Epithelial cell of esophagus (primary cell): Measurements from ENCODE around the gene LRPAP1.

Experiments
- DNase-seq: peaks from one replicate; pipeline ENCODE4 v3.0.0; 2010; ENCODE audit warnings: low read depth
- H3K4me3 ChIP-seq: 2 replicates; pipeline ENCODE4 v1.5.1; 2011; ENCODE audit warnings: mild to moderate bottlenecking, low read length, control low read depth
- CTCF ChIP-seq: IDR thresholded peaks from 2 replicates; pipeline ENCODE4 v1.5.1; 2011; ENCODE audit warnings: low read depth, mild to moderate bottlenecking, low read length, control low read depth, inconsistent platforms; ENCODE audit not compliant: insufficient read depth; ENCODE audit errors: missing control alignments

Gene LRPAP1

GRCh38 chr4:3501126-3501824 lies 30.9 kb downstream of the LRPAP1 start:
- H3K4me3 ChIP-seq = no peak overlapping the region
- no peak for TF ChIP-seq CTCF
- no peak for DNase-seq

- DNase-seq = no peak
- TF ChIP-seq CTCF = no peak
- H3K4me3 ChIP-seq = no peak overlapping the region
These were observed 31.6 kb downstream of the LRPAP1 start for GRCh38 chr4:3500634-3501101.

DNA sequence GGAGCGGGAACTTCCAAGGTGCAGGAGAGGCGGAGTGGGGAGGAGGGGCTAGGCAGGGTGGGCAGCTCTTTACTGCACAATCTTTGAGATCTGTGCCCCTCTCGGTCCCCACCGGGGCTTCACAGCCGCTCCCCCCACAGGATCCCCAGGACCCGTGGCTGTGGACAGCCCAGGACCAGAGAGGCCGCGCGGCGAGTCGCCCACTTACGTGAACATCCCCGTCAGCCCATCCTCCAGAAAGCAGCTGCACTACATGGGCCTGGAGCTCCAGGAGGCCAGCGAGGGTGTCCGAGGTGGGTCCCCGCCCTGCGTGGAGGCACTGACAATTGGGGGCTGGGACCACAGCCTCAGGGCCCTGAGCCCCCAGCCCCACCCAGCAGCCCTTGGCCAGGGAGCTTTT lies 32.1 kb downstream of the LRPAP1 start:
- no peak for DNase-seq
- no peak overlapping the region for H3K4me3 ChIP-seq
- TF ChIP-seq CTCF = no peak

- no peak for DNase-seq
- no peak overlapping the region for H3K4me3 ChIP-seq
- no peak for TF ChIP-seq CTCF
These were observed 32.5 kb downstream of the LRPAP1 start for GRCh38 chr4:3499710-3500109.

DNA sequence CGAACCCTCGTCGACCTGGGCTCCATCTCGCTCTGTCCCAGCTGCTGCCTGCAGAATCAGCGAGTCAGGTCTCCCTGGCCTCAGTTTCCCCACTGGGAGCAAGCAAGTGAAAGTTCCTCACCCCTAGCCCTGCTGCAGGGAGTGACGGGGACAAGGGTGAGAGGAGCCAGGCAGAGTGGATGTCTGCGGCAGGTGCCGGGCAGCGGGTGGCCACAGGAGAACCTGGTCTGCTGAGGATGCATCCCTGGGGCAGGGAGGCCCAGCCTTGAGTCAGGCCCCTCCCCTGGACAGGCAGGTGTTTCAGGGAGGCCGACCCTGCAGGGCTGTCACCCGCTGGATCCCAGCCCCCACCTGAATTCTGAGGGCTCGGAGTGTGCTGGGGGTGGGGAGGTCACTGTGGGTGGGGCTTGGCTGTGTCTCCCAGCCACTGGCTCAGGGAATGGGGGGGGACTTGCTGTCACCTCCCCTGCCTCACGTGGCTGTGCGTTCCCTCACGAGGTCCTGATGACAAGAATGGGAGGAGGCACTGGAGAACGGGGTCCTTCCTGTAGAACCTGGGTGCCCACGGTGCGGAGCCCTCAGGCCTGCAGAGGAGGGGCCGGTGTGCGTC lies 33.2 kb downstream of the LRPAP1 start:
- no peak for DNase-seq
- H3K4me3 ChIP-seq = no peak overlapping the region
- no peak for TF ChIP-seq CTCF

DNA sequence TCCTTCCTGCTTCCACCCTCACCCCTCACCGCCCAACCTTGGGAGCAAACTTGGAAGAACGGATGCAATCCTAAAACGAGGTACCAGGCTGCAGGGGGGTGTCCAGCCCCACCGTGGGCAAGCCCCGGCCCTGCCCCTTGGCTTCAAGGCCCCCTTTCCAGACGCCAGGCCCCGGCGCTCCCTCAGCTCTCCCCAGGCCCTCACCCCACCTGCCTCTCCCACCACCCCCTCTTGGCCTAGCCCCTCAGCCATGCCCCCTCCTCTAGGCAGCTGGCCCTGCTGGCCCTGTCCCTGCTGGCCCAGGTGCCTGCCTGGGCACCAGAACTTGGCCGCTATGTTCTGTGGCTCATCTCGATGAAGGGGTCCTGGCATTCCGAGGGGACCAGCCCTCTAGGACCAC lies 33.8 kb downstream of the LRPAP1 start:
- no peak for DNase-seq
- H3K4me3 ChIP-seq = no peak overlapping the region
- TF ChIP-seq CTCF = no peak
